SK-N-SH (cell line): ENCODE measurements around the gene ARHGAP27.

Experiments
- CTCF ChIP-seq: fragments of 200-600 bp; sonication (generic); IDR thresholded peaks from 2 replicates; pipeline ENCODE4 v1.6.1; 2017; ENCODE audit warnings: antibody characterized with exemption, mild to moderate bottlenecking, moderate library complexity
- EP300 ChIP-seq, 2 experiments: IDR thresholded peaks; 2 replicates each; pipeline versions ENCODE4 v1.4.0 to v1.6.1; 2012; ENCODE audit warnings: borderline replicate concordance in 1 of 2, low read depth in 1 of 2, low read length in 1 of 2
- POLR2AphosphoS5 ChIP-seq: IDR thresholded peaks from 2 replicates; pipeline ENCODE4 v1.6.1; 2012; ENCODE audit warnings: low read depth, low read length
- RAD21 ChIP-seq: IDR thresholded peaks from 2 replicates; pipeline ENCODE4 v1.6.1; 2012; ENCODE audit warnings: mild to moderate bottlenecking, low read length
- RCOR1 ChIP-seq: fragments of 150-350 bp; IDR thresholded peaks from 2 replicates; pipeline ENCODE4 v1.6.1; 2017; ENCODE audit warnings: antibody characterized with exemption, low read length
- RFX5 ChIP-seq: IDR thresholded peaks from 2 replicates; pipeline ENCODE4 v1.6.1; 2012; ENCODE audit warnings: mild to moderate bottlenecking, improper control_type of control experiment, low read length
- USF1 ChIP-seq: IDR thresholded peaks from 2 replicates; pipeline ENCODE4 v1.4.0; 2012; ENCODE audit warnings: low read depth, borderline replicate concordance

GRCh38 chr17:45402916-45403315, 29.8 kb downstream of the ARHGAP27 start:
- TF ChIP-seq RAD21 (no peak), CTCF (no peak), POLR2AphosphoS5 (no peak), RCOR1 (no peak), RFX5 (no peak), EP300 (IDR thresholded peaks at IDR 0.05; ENCODE audit: borderline replicate concordance in 1 of 2, low read depth in 1 of 2, low read length in 1 of 2) (no peak), USF1 (no peak)
